Activated CD8-positive, alpha-beta memory T cell treated with anti-CD3 and anti-CD28 coated beads, Interleukin-2, amount 50 U/mL, for 24 hours (primary cell): ENCODE measurements around the gene HDAC4.

Source experiments
- DNase-seq: peaks from one replicate; pipeline ENCODE4 v3.0.0-alpha.2; 2020; ENCODE audit errors: extremely low read depth

Gene HDAC4

GRCh38 chr2:239429473-239430350, 28.9 kb upstream of the HDAC4 start:
- no peak for DNase-seq

- DNase-seq = no peak
Measured at GRCh38 chr2:239425631-239426030, 24.8 kb upstream of the HDAC4 start.

GRCh38 chr2:239424337-239425045, 23.7 kb upstream of the HDAC4 start:
- DNase-seq = no peak

- DNase-seq = no peak
Measured at GRCh38 chr2:239423551-239423950, 22.7 kb upstream of the HDAC4 start.

GRCh38 chr2:239421851-239422250, 21.0 kb upstream of the HDAC4 start:
- DNase-seq = no peak

GRCh38 chr2:239420082-239420481, 19.3 kb upstream of the HDAC4 start:
- no peak for DNase-seq

- DNase-seq = no peak
Measured at GRCh38 chr2:239418918-239419317, 18.1 kb upstream of the HDAC4 start.

- DNase-seq = no peak
Measured at GRCh38 chr2:239412905-239413603, 12.2 kb upstream of the HDAC4 start.

GRCh38 chr2:239411549-239412319, 10.9 kb upstream of the HDAC4 start:
- DNase-seq = no peak

- no peak for DNase-seq
Measured at GRCh38 chr2:239411117-239411516, 10.3 kb upstream of the HDAC4 start.

- DNase-seq = no peak
Measured at GRCh38 chr2:239409976-239410375, 9.2 kb upstream of the HDAC4 start.

GRCh38 chr2:239407112-239407511, 6.3 kb upstream of the HDAC4 start:
- DNase-seq = no peak

GRCh38 chr2:239406316-239406995, 5.6 kb upstream of the HDAC4 start:
- no peak for DNase-seq

GRCh38 chr2:239405071-239405470, 4.3 kb upstream of the HDAC4 start:
- DNase-seq = no peak

- no peak for DNase-seq
Measured at GRCh38 chr2:239402666-239403065, 1.8 kb upstream of the HDAC4 start.

GRCh38 chr2:239401881-239402233, 1.0 kb upstream of the HDAC4 start:
- DNase-seq = no peak

GRCh38 chr2:239401067-239401880, 454 bp upstream of the HDAC4 start:
- peak; percentile 94 for DNase-seq

GRCh38 chr2:239399921-239400595, 762 bp downstream of the HDAC4 start:
- DNase-seq = no peak

- no peak for DNase-seq
Measured at GRCh38 chr2:239399433-239399920, 1.3 kb downstream of the HDAC4 start.

GRCh38 chr2:239398521-239398921, 2.3 kb downstream of the HDAC4 start:
- DNase-seq = no peak
